Muscle of leg (tissue), 11 donors: ENCODE data around the gene GARIN5A. TPM values are rescaled to one million over a fixed set of nuclear protein-coding genes. Genes with fewer than 3 reads are reported as not detected.
A peak's percentile ranks its signal among the peaks of the same experiment; 100 is the strongest.

ENCODE experiments used
- DNase-seq: peaks from one replicate; pipeline ENCODE4 v3.0.0; 2013
- H3K27ac ChIP-seq: one replicate; pipeline ENCODE4 v1.5.1; 2013; ENCODE audit warnings: mild to moderate bottlenecking, low read length, control low read depth
- H3K27me3 ChIP-seq: one replicate; pipeline ENCODE4 v1.6.1; 2013; ENCODE audit warnings: low read length; ENCODE audit not compliant: control insufficient read depth, insufficient read depth
- H3K36me3 ChIP-seq: one replicate; pipeline ENCODE4 v1.6.1; 2013; ENCODE audit warnings: low read length; ENCODE audit not compliant: control insufficient read depth, insufficient read depth
- H3K4me1 ChIP-seq: one replicate; pipeline ENCODE4 v1.6.1; 2013; ENCODE audit warnings: low read length; ENCODE audit not compliant: control insufficient read depth, insufficient read depth
- H3K4me3 ChIP-seq: one replicate; pipeline ENCODE4 v1.5.1; 2013; ENCODE audit warnings: low read length, control low read depth
- H3K9me3 ChIP-seq: replicated peaks from 2 replicates; pipeline ENCODE4 v1.6.1; 2013; ENCODE audit warnings: low read depth, low read length; ENCODE audit not compliant: control insufficient read depth
- WGBS: methylation state at CpG from one replicate; pipeline ENCODE4 v1.1.5; 2013; ENCODE audit warnings: missing lambda C conversion rate; ENCODE audit not compliant: insufficient coverage; 5-methylcytosine and 5-hydroxymethylcytosine counted together
- polyA plus RNA-seq, 8 donors: library from polyadenylated mRNA; unstranded; fragments of 120-200 nt; gene quantifications; one replicate each; pipeline versions ENCODE4 v1.2.1 to v1.2.3, GENCODE V29; 2013; ENCODE audit warnings: inconsistent platforms in 1 of 8, low replicate concordance in 1 of 8; ENCODE audit not compliant: insufficient read length in 8 of 8, insufficient read depth in 1 of 8
- total RNA-seq: library from RNA; stranded (reverse); fragments of 120-200 nt; gene quantifications from one replicate; pipeline ENCODE4 v1.2.4, GENCODE V29; 2013

The GARIN5A gene
- total and polyA plus RNA-seq, 9 donors, result 3.3 to 6.2 (median 4.4) TPM

GRCh38 chr19:50488389-50489194 lies 11.9 kb upstream of the GARIN5A start:
- peak; percentile 64 for DNase-seq
- Histone ChIP-seq H3K4me3 (peak overlapping the region; percentile 27), H3K36me3 (peaks cover 17% of the 10 kb centered on the region), H3K27ac (peak overlapping the region; percentile 76), H3K9me3 (peaks cover 7% of the 10 kb centered on the region), H3K4me1 (peaks cover 48% of the 10 kb centered on the region), H3K27me3 (peaks cover 8% of the 10 kb centered on the region)
- WGBS, result 11% methylated on average over 13 of the region's 13 CpGs

GRCh38 chr19:50486823-50487515 lies 10.3 kb upstream of the GARIN5A start:
- 73% methylated on average over 16 of the region's 18 CpGs for WGBS
- Histone ChIP-seq H3K4me1 (peaks cover 55% of the 10 kb centered on the region), H3K27me3 (peaks cover 4% of the 10 kb centered on the region), H3K36me3 (peaks cover 31% of the 10 kb centered on the region), H3K4me3 (no peak overlapping the region), H3K9me3 (peaks cover 7% of the 10 kb centered on the region), H3K27ac (no peak overlapping the region)
- DNase-seq, result no peak

DNA sequence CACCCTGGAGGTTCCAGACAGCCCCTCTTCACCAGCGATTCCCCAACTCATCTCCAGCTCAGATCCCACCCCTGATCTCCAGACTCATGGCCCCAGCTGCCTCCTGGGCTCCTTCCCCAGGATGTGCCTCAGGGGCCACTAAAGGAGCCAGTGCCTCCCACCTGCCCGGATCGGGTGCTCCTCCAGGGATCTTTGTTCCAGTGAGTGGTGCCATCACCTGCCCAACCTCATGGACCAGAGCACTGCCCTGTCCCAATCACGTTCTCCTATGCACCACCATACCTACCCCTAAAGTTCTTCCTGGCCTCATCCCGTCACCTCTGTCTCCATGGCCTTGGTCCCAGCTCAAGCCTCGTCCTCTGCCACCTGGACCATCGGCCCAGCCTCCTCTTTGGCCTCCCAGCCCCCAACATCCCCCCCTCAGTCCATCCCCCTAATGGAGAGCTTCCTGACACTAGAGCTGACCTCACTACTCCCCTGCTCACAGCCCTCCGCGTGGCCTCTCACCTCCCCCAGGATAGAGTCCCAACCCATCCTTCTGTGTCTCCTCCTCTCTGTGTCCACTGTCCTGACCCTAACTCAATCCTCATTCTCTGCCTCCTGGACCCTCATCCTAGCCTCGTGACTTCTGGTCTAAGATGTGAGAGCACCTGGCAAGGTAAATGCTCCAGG lies 8.8 kb upstream of the GARIN5A start:
- Histone ChIP-seq H3K4me1 (peaks cover 41% of the 10 kb centered on the region), H3K4me3 (no peak overlapping the region), H3K36me3 (peaks cover 47% of the 10 kb centered on the region), H3K27me3 (peaks cover 2% of the 10 kb centered on the region), H3K9me3 (peaks cover 7% of the 10 kb centered on the region), H3K27ac (no peak overlapping the region)
- 80% methylated on average over 10 of the region's 10 CpGs for WGBS
- no peak for DNase-seq

GRCh38 chr19:50482916-50483315 lies 6.3 kb upstream of the GARIN5A start:
- Histone ChIP-seq H3K9me3 (peaks cover 7% of the 10 kb centered on the region), H3K4me1 (peaks cover 22% of the 10 kb centered on the region), H3K4me3 (no peak overlapping the region), H3K36me3 (peaks cover 72% of the 10 kb centered on the region), H3K27me3 (peaks cover 2% of the 10 kb centered on the region), H3K27ac (peak overlapping the region; percentile 13)
- no peak for DNase-seq
- WGBS, result 80% methylated on average over 9 of the region's 10 CpGs

DNA sequence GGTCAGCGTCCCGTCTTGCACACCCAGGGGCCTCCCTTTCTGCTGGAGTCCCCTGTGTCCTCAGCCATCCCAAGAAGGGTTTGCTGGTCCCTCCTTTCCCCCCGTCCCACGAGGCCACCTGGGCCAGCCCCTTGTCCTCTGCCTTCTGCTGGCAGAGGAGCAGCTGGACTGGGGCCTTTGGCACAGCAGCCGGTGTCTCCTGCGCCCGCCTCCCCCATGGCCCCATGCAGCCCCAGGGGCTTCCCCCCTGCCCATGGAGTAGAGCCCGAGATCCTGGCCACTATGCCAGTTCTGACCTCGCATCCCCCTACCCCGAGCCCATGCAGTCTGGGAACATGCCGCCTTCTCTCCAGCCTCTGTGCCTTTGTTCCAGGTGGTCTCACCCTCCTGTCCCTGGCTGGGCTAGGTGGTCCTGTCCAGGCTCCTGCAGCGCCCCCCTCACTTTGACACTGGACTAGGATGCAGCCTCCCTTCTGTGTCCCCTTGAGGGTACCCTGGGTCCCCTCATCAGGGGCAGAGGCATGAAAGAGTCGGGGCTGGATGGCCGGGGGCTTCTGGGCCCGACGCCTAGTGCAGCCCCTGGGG lies 5.7 kb upstream of the GARIN5A start:
- Histone ChIP-seq H3K27me3 (peaks cover 2% of the 10 kb centered on the region), H3K36me3 (peaks cover 70% of the 10 kb centered on the region), H3K4me1 (peaks cover 25% of the 10 kb centered on the region), H3K9me3 (peaks cover 7% of the 10 kb centered on the region), H3K27ac (no peak overlapping the region), H3K4me3 (no peak overlapping the region)
- WGBS, result 73% methylated on average over 11 of the region's 16 CpGs
- no peak for DNase-seq

- WGBS, result 91% methylated on average over 22 of the region's 27 CpGs
- Histone ChIP-seq H3K4me1 (peaks cover 29% of the 10 kb centered on the region), H3K27me3 (no peaks in the 10 kb centered on the region), H3K9me3 (peaks cover 3% of the 10 kb centered on the region), H3K4me3 (no peak overlapping the region), H3K36me3 (peaks cover 62% of the 10 kb centered on the region), H3K27ac (no peak overlapping the region)
- no peak for DNase-seq
Measured at GRCh38 chr19:50481351-50482149, 4.9 kb upstream of the GARIN5A start.

DNA sequence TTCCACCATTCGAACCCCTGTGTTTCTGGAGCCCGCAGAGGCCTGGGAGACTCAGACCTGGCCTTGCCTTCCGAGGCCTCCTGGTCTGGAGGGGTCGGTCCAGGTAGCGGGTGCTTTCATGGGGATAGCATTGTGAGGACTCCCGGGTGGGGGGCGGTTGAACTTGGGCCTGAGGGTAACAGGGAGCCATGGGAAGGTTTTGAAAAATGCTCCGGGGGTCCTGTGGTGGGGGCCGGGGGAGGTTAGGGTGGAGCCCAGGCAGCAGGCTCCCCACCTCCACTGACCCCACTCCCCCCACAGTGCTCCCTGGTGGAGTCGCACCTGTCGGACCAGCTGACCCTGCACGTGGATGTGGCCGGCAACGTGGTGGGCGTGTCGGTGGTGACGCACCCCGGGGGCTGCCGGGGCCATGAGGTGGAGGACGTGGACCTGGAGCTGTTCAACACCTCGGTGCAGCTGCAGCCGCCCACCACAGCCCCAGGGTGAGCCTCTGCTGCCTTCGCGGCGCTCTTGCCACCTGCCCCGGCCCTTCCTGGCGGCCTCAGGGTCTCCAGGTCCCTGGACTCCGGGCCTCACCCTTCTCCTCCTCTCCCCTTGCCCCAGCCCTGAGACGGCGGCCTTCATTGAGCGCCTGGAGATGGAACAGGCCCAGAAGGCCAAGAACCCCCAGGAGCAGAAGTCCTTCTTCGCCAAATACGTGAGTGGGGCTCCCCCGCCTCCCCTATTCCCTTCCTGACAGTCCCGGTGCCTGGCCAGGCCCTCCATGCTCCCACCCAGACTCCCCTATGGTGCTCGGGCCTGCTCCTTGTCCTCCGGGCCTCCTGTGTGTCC lies 3.8 kb upstream of the GARIN5A start:
- DNase-seq, result no peak
- Histone ChIP-seq H3K4me1 (peaks cover 30% of the 10 kb centered on the region), H3K27ac (no peak overlapping the region), H3K27me3 (no peaks in the 10 kb centered on the region), H3K36me3 (peaks cover 58% of the 10 kb centered on the region), H3K4me3 (no peak overlapping the region), H3K9me3 (no peaks in the 10 kb centered on the region)
- 86% methylated on average over 30 of the region's 37 CpGs for WGBS

DNA sequence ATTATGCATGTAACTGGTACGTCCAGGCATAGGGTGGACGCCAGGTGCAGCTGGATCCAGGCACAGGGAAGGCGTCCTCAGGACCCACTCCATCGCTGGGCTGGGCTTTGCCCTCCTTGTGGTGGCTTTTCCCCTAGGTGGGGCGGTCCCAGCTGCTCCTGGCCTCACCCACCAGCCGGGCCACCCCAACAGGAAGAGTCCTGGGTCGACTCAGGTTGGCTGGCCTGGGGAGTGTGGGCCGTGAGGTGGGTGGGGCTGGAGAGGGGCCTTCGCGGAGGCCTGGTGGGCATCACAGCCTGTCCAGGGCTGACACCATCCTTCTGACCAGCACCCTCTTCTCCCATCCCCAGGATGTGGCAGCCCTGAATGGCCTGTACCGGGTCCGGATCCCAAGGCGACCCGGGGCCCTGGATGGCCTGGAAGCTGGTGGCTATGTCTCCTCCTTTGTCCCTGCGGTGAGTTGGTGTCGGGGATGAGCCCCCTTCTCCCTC lies 3.2 kb upstream of the GARIN5A start:
- Histone ChIP-seq H3K9me3 (no peaks in the 10 kb centered on the region), H3K4me3 (no peak overlapping the region), H3K4me1 (peaks cover 30% of the 10 kb centered on the region), H3K27ac (no peak overlapping the region), H3K36me3 (peaks cover 58% of the 10 kb centered on the region), H3K27me3 (no peaks in the 10 kb centered on the region)
- WGBS, result 95% methylated on average over 14 of the region's 16 CpGs
- DNase-seq, result no peak
